ENCODE data around the gene ZNF777. TPM values are rescaled to one million over a fixed set of nuclear protein-coding genes. Genes with fewer than 3 reads are reported as not detected.

ZNF777 gene
- total and polyA plus RNA-seq, 2 experiments from 2014 or later, result 2.8 to 7.9 TPM

GRCh38 chr7:149505551-149505950 is 44.7 kb upstream of the ZNF777 start (continued):
- TF ChIP-seq, protein P1, sequence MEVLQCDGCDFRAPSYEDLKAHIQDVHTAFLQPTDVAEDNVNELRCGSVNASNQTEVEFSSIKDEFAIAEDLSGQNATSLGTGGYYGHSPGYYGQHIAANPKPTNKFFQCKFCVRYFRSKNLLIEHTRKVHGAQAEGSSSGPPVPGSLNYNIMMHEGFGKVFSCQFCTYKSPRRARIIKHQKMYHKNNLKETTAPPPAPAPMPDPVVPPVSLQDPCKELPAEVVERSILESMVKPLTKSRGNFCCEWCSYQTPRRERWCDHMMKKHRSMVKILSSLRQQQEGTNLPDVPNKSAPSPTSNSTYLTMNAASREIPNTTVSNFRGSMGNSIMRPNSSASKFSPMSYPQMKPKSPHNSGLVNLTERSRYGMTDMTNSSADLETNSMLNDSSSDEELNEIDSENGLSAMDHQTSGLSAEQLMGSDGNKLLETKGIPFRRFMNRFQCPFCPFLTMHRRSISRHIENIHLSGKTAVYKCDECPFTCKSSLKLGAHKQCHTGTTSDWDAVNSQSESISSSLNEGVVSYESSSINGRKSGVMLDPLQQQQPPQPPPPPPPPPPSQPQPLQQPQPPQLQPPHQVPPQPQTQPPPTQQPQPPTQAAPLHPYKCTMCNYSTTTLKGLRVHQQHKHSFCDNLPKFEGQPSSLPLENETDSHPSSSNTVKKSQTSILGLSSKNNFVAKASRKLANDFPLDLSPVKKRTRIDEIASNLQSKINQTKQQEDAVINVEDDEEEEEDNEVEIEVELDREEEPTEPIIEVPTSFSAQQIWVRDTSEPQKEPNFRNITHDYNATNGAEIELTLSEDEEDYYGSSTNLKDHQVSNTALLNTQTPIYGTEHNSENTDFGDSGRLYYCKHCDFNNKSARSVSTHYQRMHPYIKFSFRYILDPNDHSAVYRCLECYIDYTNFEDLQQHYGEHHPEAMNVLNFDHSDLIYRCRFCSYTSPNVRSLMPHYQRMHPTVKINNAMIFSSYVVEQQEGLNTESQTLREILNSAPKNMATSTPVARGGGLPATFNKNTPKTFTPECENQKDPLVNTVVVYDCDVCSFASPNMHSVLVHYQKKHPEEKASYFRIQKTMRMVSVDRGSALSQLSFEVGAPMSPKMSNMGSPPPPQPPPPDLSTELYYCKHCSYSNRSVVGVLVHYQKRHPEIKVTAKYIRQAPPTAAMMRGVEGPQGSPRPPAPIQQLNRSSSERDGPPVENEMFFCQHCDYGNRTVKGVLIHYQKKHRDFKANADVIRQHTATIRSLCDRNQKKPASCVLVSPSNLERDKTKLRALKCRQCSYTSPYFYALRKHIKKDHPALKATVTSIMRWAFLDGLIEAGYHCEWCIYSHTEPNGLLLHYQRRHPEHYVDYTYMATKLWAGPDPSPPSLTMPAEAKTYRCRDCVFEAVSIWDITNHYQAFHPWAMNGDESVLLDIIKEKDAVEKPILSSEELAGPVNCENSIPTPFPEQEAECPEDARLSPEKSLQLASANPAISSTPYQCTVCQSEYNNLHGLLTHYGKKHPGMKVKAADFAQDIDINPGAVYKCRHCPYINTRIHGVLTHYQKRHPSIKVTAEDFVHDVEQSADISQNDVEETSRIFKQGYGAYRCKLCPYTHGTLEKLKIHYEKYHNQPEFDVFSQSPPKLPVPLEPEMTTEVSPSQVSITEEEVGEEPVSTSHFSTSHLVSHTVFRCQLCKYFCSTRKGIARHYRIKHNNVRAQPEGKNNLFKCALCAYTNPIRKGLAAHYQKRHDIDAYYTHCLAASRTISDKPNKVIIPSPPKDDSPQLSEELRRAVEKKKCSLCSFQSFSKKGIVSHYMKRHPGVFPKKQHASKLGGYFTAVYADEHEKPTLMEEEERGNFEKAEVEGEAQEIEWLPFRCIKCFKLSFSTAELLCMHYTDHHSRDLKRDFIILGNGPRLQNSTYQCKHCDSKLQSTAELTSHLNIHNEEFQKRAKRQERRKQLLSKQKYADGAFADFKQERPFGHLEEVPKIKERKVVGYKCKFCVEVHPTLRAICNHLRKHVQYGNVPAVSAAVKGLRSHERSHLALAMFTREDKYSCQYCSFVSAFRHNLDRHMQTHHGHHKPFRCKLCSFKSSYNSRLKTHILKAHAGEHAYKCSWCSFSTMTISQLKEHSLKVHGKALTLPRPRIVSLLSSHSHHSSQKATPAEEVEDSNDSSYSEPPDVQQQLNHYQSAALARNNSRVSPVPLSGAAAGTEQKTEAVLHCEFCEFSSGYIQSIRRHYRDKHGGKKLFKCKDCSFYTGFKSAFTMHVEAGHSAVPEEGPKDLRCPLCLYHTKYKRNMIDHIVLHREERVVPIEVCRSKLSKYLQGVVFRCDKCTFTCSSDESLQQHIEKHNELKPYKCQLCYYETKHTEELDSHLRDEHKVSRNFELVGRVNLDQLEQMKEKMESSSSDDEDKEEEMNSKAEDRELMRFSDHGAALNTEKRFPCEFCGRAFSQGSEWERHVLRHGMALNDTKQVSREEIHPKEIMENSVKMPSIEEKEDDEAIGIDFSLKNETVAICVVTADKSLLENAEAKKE (CRISPR knock-in tag; IDR thresholded peaks at IDR 0.05), result no peak

GRCh38 chr7:149501651-149502050 is 40.8 kb upstream of the ZNF777 start:
- Histone ChIP-seq H3K4me2 (no peak overlapping the region), H3K9me2 (ENCODE audit: insufficient read depth) (0 out of 2 replicates have a peak, but pooled peaks cover under 1% of the 10 kb centered on the region), H3K27ac (ENCODE audit: low read depth) (no peak overlapping the region), H3K36me3 (ENCODE audit: insufficient read depth) (no peaks in the 10 kb centered on the region), H3K4me3 (no peak overlapping the region), H3F3A (replicated peaks; ENCODE audit: low read depth) (no peaks in the 10 kb centered on the region), H3K79me2 (replicated peaks; ENCODE audit: insufficient read depth) (no peaks in the 10 kb centered on the region; the same call in 1 of the 2 replicates), H3K4me1 (ENCODE audit: insufficient read depth) (no peaks in the 10 kb centered on the region), H4K20me1 (replicated peaks; ENCODE audit: insufficient read depth) (no peaks in the 10 kb centered on the region), H3K27me3 (ENCODE audit: insufficient read depth) (peaks cover 23% of the 10 kb centered on the region), H2AFZ (no peak overlapping the region)
- peaks cover 2% of the 10 kb centered on the region; the same call in 2 of the 3 replicates for H3K4me1 Mint-ChIP-seq
- no peak overlapping the region for H3K27ac Mint-ChIP-seq
- H3K4me3 Mint-ChIP-seq, result no peak overlapping the region
- ATAC-seq (no peak), DNase-seq (ENCODE audit: low spot score) (no peak)
- TF ChIP-seq STAT1 (IDR thresholded peaks at IDR 0.05; ENCODE audit: unreplicated experiment), result no peak
- TF ChIP-seq, protein P2, sequence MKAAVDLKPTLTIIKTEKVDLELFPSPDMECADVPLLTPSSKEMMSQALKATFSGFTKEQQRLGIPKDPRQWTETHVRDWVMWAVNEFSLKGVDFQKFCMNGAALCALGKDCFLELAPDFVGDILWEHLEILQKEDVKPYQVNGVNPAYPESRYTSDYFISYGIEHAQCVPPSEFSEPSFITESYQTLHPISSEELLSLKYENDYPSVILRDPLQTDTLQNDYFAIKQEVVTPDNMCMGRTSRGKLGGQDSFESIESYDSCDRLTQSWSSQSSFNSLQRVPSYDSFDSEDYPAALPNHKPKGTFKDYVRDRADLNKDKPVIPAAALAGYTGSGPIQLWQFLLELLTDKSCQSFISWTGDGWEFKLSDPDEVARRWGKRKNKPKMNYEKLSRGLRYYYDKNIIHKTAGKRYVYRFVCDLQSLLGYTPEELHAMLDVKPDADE (IDR thresholded peaks at IDR 0.05), result no peak
- no peak for TF ChIP-seq NANOG (IDR thresholded peaks at IDR 0.05; ENCODE audit: borderline replicate concordance)
- no peak for TF ChIP-seq POLR2AphosphoS5 (IDR thresholded peaks at IDR 0.05; ENCODE audit: low read depth)
- TF ChIP-seq, protein P3, sequence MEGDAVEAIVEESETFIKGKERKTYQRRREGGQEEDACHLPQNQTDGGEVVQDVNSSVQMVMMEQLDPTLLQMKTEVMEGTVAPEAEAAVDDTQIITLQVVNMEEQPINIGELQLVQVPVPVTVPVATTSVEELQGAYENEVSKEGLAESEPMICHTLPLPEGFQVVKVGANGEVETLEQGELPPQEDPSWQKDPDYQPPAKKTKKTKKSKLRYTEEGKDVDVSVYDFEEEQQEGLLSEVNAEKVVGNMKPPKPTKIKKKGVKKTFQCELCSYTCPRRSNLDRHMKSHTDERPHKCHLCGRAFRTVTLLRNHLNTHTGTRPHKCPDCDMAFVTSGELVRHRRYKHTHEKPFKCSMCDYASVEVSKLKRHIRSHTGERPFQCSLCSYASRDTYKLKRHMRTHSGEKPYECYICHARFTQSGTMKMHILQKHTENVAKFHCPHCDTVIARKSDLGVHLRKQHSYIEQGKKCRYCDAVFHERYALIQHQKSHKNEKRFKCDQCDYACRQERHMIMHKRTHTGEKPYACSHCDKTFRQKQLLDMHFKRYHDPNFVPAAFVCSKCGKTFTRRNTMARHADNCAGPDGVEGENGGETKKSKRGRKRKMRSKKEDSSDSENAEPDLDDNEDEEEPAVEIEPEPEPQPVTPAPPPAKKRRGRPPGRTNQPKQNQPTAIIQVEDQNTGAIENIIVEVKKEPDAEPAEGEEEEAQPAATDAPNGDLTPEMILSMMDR (conservative IDR thresholded peaks at IDR 0.05; ENCODE audit: low read depth in 2 of 2), result no peak
- no peak for TF ChIP-seq CREB1 (CRISPR knock-in tag; IDR thresholded peaks at IDR 0.05; ENCODE audit: low read depth)
- TF ChIP-seq, protein P1 (CRISPR knock-in tag; IDR thresholded peaks at IDR 0.05), result no peak
- H3K9me3 Mint-ChIP-seq, result peaks cover 11% of the 10 kb centered on the region; the same call in 2 of the 3 replicates
- peaks cover 16% of the 10 kb centered on the region for H3K27me3 Mint-ChIP-seq (ENCODE audit: insufficient read depth, low read depth, poor library complexity)
- no peaks in the 10 kb centered on the region for H3K36me3 Mint-ChIP-seq (ENCODE audit: low read depth)

Measured in GM23338 (cell line).